Anterior cingulate cortex (tissue), 58 donors: ENCODE measurements around the gene MEF2C.
A peak's percentile ranks its signal among the peaks of the same experiment; 100 is the strongest.
"Not testable (repeated sequence)": the region's sequence is repeated elsewhere in the genome, so short reads cannot be mapped to it uniquely, and the experiment has no call there.

Experiments
- DNase-seq, 58 donors: peaks; one replicate each; lab custom pipeline; 2025; lab: John Stamatoyannopoulos, UW

The MEF2C gene

GRCh38 chr5:88883059-88883835 is at the start of gene MEF2C:
Gene MEF2C (minus strand): TSS chr5:88883184. CDS start chr5:88823788, 59,396 bp downstream.
- DNase-seq = peak in 56 of 58 donors; percentile 33 to 91 (median 72)

DNA sequence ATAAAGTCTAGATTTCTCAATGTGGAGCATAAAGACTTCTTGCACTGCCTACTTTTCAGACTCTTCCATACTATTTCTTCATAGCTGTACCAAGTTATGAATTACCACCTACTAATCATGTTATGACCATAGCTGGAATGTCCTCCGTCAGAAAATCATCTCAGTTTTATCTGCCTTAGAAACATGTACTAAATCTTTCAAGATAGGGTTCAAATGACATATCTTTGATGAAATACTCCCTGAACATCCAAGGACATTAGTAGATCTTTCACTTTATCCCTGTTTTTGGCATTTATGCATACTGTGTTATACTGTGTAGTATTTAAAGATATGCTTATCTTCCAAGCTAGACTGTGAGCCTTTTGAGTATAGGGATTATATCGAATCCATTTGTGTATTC is 49.6 kb upstream of the MEF2C start:
- no peak for DNase-seq

- no peak for DNase-seq
Measured at GRCh38 chr5:88930335-88930734, 47.4 kb upstream of the MEF2C start.

- no peak for DNase-seq
Measured at GRCh38 chr5:88929385-88929784, 46.4 kb upstream of the MEF2C start.

DNA sequence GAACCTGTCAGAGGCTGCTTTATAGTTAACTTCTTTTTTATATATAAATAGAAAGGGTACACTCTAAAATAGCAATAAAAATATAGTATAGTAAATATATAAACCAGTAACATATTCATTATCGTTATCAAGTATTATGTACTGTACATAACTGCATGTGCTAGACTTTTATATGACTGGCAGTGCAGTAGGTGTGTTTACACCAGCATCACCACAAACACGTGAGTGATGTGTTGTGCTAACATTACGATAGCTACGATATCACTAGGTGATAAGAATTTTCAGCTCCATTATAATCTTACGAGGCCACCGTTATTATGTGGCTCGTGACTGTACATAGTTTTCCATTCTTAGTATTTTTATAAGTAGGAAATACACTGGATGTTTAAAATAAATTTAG is 43.8 kb upstream of the MEF2C start:
- DNase-seq = no peak

DNA sequence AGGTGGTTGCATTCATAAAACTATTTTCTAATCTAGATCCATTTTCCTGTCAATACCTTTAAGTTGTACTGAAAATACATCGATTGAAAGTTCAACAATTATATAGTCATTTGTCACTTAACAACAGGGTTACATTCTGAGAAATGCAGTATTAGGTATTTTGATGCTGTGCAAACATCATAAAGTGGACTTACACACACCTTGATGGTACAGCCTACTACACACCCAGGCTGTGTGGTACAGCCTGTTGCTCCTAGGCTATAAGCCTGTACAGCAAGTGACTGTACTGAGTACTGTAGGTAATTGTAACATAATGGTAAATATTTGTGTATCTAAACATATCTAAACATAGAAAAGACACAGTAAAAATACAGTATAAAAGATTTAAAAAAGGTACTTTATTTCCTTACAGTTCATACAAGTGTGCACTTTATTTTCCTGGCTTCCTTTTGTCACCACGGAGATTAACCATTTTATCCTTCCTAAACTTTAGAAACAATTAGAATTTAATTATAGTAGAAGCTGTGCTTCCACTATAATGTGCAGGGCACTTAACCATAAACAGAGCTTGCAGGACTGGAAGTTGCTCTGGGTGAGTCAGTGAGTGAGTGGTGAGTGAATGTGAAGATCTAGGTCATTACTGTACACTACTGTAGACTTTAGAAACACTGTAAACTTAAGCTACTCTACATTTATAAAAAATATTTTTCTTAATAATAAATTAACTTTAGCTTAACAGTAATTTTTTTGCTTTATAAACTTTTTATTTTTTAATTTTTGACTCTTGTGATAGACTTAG is 42.9 kb upstream of the MEF2C start:
- DNase-seq = no peak

- DNase-seq = no peak
Measured at GRCh38 chr5:88924330-88924657, 41.3 kb upstream of the MEF2C start.

GRCh38 chr5:88923623-88924329 is 40.8 kb upstream of the MEF2C start:
- no peak for DNase-seq

DNA sequence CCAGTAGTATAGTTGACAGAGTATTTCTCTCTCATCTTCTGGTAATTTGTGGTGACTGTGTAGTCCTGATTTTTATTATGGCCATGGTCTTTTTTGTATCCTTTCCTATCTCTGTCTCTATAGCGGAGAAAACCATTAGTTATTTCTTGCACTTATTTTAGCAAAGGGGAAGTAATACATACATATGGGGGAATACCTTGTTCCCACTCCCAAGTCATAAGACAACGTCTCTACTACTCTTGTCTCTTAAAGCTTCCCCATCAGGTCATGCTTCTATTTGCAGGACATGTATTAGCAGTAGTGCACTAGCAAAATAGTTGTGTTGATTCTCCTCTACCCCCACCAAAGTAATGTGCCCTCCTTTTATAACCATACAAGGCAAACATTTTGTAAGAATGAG is 29.8 kb upstream of the MEF2C start:
- DNase-seq = not testable (repeated sequence)

- not testable (repeated sequence) for DNase-seq
Measured at GRCh38 chr5:88911059-88911572, 28.1 kb upstream of the MEF2C start.

DNA sequence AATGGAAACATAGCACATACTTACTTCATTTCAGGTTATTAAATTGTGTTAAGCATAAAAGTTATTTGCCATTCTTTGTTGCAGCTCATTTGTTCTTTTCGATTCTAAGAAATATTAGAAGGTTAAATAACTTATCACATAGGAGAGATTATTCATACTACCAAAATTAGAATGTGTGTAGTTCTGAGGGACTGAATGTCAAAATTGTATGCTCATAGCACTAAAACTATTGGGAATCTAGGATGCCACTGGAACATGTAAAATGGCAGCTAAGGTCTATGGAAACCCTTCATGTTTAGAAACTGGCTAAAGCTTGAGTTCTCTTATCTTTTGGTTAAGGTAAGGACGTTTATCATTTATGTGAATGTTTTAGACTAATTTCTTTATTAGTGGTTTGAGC is 21.5 kb upstream of the MEF2C start:
- not testable (repeated sequence) for DNase-seq

GRCh38 chr5:88903966-88904365 is 21.0 kb upstream of the MEF2C start:
- not testable (repeated sequence) for DNase-seq

GRCh38 chr5:88901077-88901476 is 18.1 kb upstream of the MEF2C start:
- DNase-seq = not testable (repeated sequence)

DNA sequence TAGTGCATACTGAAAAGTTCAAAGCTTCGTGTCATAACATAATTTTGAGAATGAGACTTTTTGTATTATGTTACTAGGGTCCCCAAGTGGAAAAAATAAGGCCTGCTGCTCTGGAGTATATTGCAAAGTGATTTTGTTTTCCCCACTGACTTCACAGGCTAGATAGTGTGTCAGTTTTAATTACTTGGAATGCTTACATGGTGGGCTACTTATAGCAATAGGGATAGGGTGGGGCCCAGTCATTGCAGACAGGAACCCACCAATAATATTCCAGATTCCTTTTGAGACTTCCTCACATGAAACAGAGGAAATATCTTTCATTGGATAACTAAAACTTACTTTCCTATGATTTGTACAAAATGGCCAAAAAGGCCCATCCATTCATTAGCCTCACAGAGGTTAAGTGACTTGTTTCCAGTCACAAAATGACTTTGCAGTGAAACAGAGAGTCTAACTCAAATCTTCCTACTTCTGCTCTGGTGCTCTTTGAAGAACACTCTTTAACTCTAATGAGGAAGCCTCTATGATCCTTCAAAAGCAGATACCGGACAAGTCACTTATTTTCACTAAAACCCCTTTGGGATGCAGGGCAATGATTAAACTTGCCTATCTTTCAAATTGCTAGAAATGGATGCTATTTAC is 16.2 kb upstream of the MEF2C start:
- no peak for DNase-seq

- no peak for DNase-seq
Measured at GRCh38 chr5:88897748-88898147, 14.8 kb upstream of the MEF2C start.

DNA sequence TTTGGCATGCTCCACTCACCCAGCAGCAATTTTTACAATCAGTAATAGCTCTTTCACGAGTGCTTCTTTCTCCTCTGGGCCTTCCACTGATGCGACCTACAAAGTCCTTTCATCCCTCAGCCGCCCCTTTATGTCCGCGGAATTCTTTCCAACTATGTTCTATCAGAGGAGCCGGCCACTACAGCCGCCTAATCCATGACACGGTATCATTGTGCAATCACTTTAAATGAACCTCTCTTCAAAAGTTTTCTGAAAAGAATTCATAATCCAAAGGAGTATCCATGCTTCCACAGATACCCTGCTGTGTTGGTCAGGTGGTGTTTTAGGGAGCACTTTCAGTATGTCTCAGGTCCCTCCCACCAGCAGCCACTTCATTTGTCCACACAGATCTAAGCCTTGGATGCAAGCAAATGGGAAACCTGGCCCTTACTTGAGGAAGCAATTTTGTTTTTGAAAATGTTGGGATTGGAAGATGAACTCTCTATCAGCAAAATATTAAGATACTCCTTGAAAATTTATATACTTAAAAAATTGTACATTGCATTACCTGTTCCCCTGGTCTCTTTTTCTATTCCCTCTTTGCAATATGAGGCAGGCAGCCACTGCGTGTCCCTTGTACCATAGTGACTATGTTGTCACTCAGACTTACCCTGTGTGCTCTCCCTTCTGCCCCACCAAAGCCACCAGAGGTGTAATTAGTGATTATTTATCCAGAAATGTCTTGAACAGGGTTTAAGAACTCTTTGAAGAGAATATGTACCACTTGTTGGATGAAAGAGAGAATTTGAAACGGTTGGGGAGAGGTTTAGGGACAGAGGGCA is 12.9 kb upstream of the MEF2C start:
- DNase-seq = no peak

GRCh38 chr5:88892669-88893068 is 9.7 kb upstream of the MEF2C start:
- DNase-seq = no peak

DNA sequence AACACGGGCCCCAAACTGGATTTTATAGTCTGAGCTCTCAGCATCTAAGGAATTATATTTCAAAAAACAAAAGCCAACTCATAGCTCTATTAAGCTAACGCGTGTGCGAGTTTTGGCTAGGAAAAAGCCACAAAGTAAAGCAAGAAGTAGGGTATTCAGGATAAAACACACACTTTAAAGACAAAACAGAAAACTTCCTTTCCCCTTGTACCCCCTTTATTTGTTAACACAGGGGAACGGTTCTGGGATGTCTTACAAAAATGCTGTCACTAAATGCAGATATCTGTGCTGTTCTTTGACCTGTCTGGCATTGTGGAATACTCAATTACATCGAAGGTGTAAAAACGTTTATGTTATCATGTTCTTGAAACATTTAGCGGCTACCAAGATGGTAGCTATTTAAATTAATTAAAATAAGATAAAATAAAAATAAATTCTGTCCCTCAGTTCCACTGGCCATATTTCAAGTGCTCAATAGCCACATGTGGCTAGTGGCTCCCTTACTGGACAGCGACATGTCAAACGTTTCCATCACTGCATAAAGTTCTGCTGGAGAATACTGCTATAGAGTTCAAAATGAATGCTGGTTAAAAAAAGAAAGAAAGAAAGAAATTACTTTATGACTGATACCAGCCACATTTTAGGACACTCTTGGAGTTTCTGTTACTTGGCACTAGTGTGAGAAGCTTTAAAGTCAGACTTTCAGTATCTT is 7.2 kb upstream of the MEF2C start:
- no peak for DNase-seq
